ENCODE results near the gene BRAF. TPM values are rescaled to one million over a fixed set of nuclear protein-coding genes. Genes with fewer than 3 reads are reported as not detected.
"Not testable (repeated sequence)": the region's sequence is repeated elsewhere in the genome, so short reads cannot be mapped to it uniquely, and the experiment has no call there.

Gene BRAF
- total RNA-seq, 1 experiment from 2014 or later: 18.4 TPM

DNA sequence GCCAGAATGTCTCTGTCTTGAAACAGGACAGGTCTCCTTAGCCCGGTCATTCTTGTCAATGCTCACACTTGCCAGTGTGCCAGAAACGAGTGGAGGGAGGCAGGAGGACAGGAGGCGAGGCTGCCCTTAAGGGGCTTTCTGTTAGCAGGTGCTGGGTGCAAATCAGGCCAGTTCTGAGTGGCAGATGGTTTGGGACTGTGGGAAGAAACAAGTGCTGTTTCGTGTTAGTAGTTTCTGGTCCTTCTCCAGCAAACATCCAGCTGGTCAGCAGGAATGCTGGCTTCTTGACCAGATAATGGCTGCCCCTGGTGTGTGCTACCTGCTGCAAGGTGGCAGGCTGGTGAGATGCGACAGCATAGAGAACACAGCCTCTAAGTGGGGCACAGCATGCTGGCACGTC lies 236.4 kb downstream of the BRAF start:
- DNase-seq (ENCODE audit: extremely low read depth, low read depth): no peak

DNA sequence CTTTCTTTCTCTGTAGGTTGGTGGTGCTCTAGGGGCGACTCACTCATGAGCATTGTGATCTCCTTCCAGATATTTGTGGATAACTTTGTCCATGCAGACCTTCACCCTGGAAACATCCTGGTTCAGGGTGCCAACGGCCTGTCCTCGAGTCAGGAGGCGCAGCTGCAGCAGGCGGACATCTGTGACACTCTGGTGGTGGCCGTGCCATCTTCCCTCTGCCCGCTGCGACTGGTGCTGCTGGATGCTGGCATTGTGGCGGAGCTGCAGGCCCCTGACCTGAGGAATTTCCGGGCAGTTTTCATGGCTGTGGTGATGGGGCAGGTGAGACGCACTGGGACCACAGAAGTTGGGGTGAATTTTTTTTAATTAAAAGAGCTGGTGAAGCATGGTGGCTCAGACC lies 237.8 kb downstream of the BRAF start:
- DNase-seq (ENCODE audit: extremely low read depth, low read depth): no peak

DNA sequence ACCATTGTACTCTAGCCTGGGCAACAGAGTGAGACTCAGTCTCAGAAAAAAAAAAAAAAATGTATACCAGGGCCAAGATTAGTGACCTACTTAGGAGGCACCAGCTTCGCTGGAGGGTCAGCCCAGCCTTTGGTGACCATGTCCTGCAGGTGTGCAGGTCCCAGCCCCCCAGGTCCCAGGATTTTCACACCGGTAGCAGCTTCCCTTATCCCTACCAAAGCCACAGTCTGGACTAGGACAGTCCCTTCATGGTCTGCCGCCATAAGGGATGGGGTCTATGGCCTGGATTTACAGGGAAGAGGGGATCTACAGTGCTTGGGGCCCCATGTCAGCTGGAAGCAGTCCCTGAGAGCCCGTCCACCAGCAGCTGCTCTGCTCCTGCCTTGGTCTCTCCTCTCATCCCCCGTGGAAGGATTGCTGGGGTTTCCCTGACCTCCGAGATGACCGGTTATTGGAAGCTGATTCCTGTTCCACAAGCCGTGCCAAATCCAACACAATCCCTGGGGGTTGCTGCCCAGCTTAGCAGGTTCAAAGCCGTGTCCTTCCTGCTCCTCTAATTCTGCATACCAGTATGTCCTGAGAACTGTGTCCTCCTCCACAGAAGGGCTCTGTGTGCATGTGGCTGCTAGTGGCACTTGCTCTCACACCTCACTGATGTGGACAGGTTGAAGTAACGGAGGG lies 239.2 kb downstream of the BRAF start:
- no peak for DNase-seq (ENCODE audit: extremely low read depth, low read depth)

DNA sequence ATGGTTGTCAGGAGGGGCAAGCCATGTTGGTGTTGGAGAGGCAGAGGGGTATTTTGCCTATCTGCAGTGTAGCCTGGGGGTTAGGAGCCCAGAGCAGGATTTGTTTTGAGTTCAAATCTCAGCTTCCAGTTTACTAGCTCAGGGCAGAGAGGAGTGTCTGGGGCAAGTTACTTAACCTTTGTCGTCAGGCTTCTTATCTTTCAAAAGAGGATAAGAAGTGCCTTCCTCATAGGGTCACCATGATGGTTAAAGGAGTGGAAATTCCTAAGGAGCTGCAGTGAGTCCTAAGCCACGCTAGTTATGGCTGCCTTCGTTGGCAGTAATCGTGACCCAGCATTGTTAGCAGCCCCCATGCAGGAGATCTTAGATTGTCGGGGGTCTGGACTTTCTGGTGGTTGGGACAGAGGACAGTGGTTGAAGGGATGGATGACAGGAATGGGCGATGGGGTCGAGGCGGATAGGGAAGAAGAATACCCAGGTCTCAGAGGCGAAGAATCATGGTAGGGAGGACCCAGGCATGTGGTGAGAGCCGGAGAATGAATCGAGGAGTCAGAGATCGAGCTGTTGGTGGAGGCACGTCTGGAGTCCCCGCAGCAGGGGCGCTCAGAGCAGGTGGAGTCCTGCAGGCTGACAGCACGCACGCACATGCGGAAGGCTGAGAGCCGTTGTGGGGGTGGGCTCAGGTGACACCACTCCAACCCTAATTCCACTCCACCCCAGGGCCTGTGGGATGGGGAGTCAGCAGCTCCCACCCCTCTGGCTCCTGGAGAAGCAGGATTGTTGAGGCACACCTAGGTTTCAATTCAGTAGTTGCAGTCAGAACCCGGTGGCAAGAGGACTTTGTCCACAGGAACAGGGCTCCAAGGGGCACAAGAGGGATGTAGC lies 240.4 kb downstream of the BRAF start:
- DNase-seq (ENCODE audit: extremely low read depth, low read depth): no peak

DNA sequence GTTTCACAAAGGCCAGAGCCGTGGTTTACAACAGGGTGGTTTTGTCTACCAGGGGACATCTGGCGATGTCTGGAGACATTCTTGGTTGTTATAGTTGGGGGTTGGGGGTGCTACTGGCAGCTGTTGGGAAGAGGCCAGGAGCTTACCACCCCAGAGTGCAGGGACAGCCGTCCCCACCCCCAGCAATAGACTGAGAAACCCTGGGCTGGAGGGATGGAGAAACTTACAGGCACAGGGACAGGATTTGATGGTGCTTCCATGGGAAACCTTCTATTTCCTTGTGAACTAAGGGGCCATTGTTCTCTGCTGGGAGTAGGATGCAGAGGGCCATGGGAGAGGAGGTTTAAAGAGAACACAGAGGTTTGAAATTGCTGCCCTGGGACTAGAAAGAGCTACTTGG lies 241.1 kb downstream of the BRAF start:
- DNase-seq (ENCODE audit: extremely low read depth, low read depth): no peak

DNA sequence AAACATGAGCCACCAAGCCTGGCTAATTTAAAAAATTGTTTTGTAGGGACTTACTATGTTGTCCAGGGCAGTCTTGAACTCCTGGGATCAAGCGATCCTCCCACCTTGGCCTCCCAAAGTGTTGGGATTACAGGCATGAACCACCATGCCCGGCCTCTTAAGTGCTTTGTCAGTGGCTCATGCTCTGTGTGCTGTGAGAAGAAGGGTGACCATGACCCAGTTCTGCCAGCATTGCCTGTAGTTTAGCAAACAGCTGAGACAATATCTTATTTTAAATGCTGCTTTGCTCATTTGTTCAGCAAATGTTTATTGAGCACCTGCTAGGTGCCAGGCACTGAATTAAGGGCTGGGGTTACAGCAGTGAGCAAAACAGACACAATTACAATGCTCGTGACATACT lies 243.0 kb downstream of the BRAF start:
- no peak for DNase-seq (ENCODE audit: extremely low read depth, low read depth)

DNA sequence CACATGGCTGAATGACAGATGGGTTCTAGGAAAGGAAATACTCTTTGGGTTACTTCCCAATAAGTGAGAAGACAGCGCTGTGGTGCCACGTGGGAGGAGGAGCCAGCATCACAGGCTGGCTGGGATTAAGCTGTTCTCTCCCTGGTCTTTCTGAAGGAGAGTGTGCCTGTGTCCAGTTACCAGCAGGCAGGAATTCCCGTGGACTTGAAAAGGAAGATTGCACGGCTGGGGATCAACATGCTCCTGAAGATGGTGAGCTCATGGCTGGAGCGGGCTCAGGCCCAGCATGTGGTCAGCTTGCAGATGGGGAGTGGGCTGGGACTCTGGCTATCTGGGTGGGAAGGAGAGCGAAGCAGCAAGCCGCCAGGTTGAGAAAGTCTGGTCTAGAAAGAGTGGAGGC lies 243.8 kb downstream of the BRAF start:
- DNase-seq (ENCODE audit: extremely low read depth, low read depth): no peak

DNA sequence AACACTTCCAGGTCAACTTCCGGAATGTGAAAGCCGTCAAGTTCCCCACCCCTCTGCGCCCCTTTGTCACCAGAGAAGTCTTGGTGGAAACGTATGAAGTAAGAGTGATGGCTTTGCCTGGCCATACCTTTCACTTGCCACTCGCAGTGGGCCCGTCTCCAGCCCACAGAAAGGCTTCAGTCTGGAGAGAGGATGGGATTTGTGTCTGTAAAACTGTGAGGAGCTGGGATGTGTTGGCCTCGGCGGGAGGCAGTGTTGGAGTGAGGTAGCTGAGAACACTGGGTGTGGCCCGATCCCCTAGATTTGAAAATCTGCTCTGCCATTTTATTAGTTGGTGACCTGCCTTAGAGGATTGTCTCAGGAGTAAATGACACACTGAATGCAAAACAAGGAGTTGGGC lies 245.5 kb downstream of the BRAF start:
- DNase-seq (ENCODE audit: extremely low read depth, low read depth): no peak

DNA sequence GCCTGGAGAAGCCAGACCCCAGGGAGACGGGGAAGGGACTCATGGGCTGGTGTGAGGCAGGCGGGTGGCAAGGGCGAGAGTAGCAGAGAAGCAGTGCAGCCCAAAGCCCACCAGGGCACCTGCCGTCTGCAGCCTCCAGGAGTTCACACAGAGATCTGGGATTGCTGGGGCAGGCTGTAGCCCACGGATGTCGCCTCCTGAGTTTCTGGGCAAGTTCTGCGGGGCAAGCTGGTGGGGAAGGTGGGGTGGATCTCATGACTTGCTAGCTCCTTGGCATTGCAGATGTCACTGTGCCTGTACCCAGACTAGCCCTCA lies 246.0 kb downstream of the BRAF start:
- no peak for DNase-seq (ENCODE audit: extremely low read depth, low read depth)

DNA sequence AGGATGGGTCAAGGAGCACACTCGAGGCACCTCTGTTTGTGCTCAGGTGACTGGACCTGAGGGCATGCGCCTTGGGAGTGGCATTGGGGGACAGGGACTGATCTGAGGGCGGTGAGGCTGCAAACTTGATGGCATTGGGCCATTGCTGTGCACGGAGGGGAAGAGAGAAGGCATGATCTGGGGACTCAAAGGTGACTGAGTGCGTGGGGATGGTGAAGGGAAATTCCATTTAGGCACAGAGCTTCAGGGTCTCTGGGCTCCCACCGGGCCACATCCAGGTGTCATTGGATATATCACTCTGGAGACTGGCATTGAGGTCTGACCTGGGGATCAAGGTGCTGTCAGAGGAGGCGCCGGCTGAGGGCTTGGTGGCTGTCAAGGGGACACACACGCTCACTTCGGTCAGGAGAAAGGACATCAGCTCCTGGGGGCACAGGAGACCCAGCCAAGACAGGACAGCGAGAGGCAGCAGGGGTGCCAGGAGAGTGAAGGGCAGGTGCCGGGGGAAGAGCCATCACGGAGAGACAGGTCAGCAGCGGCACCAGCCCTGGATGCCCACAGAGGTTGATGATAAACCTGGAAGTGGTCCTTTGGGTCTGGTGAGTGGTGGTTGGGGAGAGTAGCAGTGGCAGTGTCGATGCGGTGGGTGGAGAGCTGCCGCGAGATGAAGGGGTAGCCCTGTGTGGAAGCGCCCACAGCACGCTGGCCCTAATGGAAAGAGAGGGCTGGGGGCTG lies 246.5 kb downstream of the BRAF start:
- no peak for DNase-seq (ENCODE audit: extremely low read depth, low read depth)

DNA sequence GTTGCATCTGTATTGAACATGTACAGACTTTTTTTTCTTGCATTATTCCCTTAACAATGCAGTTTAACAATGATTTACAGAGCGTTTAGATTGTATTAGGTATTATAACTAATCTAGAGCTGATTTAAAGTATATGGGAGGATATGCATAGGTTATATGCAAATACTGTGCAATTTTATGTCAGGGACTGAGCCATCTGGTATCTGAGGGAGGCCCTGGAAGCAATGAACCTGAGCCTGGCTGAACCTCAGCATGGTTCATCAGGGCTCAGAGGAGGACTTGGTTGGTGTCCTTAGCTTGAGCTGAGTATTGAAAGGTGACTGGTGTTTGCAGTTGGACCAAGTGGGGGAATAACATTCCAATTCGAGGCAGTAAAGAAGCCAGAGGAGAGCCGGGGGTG lies 247.2 kb downstream of the BRAF start:
- DNase-seq (ENCODE audit: extremely low read depth, low read depth): no peak

DNA sequence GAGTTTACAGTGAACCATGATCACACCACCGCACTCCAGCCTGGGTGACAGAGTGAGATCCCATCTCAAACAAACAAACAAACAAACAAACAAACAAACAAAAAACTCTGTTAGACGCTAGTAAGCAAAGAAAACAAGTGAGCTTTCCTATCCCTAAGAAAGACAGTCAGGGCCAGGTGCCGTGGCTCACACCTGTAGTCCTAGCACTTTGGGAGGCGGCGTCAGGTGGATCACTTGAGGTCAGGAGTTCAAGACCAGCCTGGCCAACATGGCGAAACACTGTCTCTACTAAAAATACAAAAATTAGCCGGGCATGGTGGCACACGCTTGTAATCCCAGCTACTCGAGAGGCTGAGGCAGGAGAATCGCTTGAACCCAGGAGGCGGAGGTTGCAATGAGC lies 247.8 kb downstream of the BRAF start:
- not testable (repeated sequence) for DNase-seq (ENCODE audit: extremely low read depth, low read depth)

DNA sequence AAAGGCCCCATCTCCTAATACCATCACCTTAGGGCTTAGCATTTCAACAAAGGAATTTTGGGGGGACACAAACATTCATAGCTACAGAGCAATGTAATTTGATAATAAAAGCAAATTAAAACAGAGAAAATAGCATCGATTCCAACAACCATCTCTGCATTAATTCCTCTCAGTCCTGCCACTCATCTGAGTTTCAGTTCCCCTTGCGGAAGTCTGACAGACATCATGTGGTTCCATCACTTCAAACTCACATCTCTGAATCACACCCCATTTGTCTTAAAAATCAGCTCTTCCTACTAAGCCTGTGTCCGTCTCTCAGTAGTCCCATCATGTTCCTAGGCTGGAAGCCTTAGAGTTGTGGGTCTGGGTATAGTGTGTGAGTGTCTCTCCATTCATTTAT lies 248.4 kb downstream of the BRAF start:
- no peak for DNase-seq (ENCODE audit: extremely low read depth, low read depth)

DNA sequence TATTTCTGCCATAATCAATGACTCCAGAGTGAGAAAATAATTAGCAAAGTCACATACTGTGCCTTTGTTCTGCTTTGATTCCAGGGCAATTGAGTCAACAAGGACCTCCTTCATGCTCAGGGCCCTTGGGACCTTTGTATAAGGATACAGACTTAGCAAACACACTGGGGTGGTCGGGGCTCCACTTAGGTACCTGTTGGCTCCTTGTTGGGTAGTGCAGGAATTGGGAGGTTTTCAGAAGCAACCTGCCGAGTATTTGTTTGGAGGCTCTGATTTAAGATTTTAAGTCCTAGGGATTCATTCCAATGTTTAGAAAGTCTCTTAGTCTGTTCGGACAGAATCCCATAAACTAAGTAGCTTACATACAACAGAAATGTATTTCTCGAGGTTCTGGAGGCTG lies 249.0 kb downstream of the BRAF start:
- no peak for DNase-seq (ENCODE audit: extremely low read depth, low read depth)

DNA sequence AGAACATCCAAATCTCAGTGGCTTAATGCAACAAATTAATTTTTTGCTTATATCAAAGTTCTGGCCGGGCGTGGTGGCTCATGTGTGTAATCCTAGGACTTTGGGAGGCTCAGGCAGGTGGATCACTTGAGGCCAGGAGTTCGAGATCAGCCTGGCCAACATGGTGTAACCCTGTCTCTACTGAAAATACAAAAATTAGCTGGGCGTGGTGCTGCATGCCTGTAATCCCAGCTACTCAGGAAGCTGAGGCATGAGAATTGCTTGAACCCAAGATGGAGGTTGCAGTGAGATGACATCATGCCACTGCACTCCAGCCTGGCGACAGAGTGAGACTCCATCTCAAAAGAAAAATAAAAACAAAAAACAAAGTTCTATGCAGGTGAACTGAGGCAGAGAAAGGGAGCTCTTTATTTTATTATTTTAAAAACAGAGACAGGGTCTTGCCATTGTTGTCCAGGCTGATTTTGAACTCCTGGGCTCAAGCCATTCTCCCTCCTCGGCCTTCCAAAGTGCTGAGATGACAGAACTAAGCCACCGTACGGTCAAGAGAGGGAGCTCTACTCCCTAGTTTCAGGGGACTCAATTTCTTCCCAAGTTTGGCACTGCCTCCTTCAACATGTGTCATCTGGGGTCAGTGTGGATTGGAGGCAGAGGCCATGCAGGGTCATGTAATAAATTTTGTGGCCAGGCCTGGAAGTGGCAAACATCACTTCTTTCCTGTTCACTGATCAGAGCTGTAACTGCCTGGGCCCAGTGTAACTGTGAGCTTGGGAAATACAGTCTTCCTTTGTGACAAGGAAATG lies 249.6 kb downstream of the BRAF start:
- DNase-seq (ENCODE audit: extremely low read depth, low read depth): no peak

DNA sequence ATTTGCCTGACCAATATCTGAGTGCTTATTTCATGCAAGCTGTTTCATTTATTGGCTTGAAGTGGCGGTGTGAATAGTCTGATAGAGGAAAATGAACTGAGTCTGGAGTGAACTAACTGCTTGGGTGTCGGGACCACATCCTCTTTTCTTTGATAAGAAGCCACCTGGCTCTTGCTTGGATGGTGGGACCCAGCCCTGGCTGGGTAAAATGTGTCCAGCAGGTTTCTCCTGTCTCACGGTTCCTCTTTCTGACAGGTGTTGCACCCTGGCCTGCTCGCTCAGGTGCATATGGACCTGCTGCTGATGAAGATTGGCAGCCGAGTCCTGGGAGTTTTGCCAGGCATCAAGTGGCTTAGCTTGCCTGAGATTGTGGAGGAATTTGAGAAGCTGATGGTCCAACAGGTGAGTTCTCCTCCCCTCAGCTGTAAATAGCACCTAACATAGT lies 250.4 kb downstream of the BRAF start:
- DNase-seq (ENCODE audit: extremely low read depth, low read depth): no peak

DNA sequence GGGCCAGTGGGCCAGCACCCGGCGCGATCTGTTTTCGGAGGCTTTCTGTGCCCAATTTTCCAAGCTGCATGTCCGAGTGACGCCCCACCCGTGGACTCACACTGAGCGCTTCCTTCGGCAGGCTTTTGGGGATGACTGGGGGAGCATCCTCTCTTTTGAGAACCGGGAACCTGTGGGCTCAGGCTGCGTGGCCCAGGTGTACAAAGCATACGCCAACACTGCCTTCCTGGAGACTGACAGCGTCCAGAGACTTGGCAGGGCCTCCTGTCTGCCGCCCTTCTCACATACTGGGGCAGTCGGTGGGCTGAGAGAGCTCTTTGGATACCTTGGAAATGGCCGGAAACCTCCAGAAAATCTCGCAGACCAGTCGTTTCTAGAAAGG lies 251.0 kb downstream of the BRAF start:
- DNase-seq (ENCODE audit: extremely low read depth, low read depth): no peak

DNA sequence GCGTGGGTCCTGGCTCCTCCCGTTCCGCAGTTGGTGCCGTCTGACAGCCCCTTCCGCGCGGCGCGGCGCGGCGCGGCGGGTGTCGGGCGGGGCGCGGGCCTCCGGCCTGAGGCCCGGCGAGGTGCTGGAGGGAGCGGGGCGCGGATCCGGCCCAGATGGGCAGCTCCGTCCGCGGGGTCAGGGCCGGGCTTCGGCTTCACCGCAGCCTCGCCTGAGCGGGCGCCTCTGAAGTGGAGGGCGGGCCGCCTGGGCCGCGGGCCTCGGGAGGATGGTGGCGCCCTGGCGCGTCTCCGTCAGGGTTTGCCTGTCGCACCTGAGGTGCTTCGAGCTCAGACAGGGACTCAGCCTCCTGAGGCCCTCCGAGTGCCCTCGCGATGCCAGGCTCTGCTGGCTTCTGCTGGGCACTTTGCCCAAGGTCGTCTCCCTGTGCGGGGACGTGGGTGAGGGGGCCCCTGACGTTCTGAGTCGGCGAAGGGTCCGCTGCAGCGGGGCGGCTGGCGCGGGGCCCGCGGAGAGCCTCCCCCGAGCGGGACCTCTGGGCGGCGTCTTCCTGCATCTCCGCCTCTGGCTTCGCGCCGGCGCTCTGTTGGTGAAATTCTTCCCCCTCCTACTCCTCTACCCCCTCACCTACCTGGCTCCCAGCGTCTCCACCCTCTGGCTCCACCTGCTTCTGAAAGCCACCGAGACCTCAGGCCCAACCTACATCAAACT lies 251.5 kb downstream of the BRAF start:
- no peak for DNase-seq (ENCODE audit: extremely low read depth, low read depth)

DNA sequence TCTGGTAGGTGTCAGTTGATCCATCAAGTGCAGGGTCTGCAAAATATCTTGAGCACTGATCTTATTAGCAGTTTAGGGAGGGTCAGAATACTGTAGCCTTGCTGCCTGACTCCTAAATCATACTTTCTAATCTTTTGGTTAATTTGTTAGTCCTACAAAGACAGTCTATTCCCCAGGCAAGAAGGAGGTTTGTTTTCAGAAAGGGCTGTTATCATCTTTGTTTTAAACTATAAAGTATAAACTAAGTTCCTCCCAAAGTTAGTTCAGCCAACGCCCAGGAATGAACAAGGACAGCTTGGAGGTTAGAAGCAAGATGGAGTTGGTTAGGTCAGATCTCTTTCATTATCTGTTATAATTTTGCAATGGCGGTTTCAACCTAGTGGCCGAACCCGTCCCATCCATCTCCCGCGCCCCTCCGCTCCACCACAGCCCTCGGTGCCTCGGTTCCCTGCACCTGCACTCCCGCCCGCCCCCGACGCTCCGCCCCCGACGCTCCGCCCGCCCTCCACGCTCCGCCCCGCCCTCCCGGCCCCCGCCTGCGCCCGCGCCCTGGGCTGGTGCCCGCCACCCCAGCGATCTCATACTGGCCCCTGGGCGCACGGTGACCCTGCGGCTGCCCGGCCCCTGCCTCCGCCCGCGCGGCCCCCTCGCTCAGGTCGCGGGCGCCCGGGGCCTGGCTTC lies 252.2 kb downstream of the BRAF start, which contains the start of gene ADCK2:
Gene ADCK2 (plus strand): TSS at position 564 of the 681 bp plus-strand sequence. CDS start 386 bp downstream, outside the sequence.
- DNase-seq (ENCODE audit: extremely low read depth, low read depth): peak; percentile 20

DNA sequence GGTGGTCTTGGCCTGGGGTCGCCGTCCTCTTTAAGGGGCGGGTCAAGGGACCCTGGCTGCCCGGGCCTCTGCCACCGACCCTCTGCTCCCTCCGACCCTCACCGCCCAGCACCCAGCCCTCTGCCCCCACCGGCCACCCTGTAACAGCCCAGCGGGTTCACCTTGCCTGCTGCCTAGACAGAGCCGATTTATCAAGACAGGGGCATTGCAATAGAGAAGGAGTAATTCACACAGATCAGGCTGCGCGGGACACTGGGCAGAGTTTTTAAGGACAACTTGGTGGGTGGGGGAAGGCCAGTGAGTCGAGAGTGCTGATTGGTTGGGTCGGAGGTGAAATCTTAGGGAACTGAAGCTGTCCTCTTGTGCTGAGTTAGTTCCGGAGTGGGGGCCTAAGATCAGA lies 252.8 kb downstream of the BRAF start:
- no peak for DNase-seq (ENCODE audit: extremely low read depth, low read depth)

All from NCI-H460 (cell line).